NK-92 (cell line): Measurements from ENCODE around the gene DSEL.

Source experiments
- DNase-seq: peaks from one replicate; lab custom pipeline; 2025; ENCODE audit not compliant: unreplicated experiment; lab: John Stamatoyannopoulos, UW

DSEL gene

GRCh38 chr18:67504739-67505138 is 11.8 kb downstream of the DSEL start:
- DNase-seq = no peak

DNA sequence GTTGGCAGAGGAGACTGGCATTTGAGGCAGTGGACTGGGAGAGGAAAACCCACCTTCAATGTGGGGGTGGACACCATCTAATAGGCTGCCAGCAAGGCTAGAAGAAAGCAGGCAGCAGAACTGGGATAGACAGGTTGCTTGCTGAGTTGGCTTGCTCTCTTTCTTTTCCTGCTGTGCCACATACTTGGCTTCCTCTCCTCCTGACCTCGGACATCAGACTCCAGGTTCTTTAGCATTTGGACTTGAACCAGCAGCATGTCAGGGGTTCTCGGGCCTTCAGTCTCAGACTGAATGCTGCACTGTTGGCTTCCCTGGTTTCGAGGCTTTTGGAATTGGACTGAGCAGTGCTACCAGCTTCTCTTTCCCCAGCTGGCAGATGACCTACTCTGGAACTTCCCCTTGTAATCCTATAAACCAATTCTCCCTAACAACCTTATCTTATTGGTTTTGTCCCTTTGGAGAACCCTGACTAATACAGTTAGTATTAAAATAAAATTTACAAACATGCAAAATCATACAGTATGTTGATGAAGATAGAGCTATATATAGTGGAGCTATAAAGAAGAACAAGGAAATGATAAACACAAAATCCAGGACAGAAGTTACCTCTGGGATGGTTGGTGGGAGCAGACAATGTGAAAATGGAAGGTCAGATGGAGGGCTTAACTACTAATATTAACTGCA is 15.9 kb downstream of the DSEL start:
- no peak for DNase-seq

- no peak for DNase-seq
These were observed 20.1 kb downstream of the DSEL start for GRCh38 chr18:67496469-67496868.

GRCh38 chr18:67486534-67486933 is 30.0 kb downstream of the DSEL start:
- DNase-seq = no peak

DNA sequence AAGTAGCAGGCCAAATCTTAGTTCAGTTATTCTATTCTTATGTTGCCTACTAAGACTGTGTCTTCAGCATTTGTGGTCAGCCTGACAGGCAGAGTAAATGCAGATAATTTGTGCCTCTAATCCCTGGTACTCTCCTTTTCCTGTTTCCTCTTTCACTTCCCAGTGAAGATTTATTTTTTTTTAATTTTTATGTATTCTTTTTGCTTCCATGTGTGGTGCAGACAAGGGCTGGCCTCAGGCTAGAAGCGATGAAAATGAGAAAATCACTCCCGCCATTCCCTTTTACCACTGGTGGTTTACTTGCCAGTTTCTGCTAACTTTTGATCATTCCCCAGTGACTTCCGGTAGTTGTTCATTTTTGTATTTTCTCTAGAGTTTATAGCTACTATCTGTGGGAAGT is 30.9 kb downstream of the DSEL start:
- DNase-seq = no peak

DNA sequence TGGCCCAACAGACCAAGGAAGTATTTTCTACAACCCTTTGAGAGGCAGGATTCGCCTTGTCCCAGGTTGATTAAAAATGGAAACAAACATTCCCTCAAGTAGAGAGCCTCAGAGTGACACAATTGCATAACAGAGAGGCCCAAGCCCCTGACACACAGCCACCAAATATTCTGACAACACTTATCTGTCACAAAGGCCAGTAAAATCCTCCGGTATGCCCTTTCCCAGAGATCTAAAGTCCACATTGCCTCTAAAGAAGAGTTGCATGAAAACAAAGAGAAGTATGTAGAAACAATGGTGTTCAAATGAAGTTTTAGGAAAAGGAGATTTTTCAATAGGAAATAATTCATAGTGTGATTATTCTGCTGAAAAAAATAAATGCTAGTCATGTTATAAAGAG is 32.1 kb downstream of the DSEL start:
- no peak for DNase-seq

- no peak for DNase-seq
These were observed 32.6 kb downstream of the DSEL start for GRCh38 chr18:67483952-67484351.

GRCh38 chr18:67483237-67483636 is 33.3 kb downstream of the DSEL start:
- no peak for DNase-seq

DNA sequence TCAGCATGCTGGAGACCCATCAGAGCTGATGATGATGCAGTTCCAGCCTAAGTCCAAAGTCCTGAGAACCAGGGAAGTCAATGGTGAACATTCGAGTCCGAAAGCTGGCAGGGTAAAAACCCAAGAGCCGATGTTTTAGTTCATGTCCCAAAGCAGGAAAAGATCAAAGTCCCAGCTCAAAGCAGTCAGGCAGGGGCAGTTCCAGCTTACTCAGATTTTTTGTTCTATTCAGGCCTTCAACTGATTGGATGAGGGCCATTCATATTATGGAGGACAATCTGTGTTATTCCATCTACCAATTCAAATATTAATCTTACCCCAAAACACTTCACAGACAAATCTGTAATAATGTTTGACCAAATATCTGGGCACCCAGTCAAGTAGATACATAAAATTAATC is 38.3 kb downstream of the DSEL start:
- DNase-seq = no peak

DNA sequence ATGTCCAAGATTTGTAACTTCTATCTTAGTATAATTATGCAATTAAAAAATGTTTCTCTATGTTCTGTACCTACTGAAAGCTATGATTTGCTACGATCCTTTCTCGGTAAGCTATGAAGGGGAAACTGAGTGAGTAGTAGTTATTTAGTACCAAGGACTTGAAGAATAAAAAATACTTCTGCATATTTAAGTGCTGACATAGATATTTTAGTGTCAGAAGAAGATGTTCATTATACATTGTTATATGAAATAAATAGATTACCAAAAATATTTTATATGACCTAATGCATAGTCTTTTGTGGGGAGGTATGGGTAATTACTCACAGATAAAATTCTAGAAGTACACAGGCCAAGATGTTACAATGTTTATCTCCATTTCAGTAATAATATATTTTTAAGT is 39.0 kb downstream of the DSEL start:
- no peak for DNase-seq

GRCh38 chr18:67476585-67476984 is 39.9 kb downstream of the DSEL start:
- DNase-seq = no peak

DNA sequence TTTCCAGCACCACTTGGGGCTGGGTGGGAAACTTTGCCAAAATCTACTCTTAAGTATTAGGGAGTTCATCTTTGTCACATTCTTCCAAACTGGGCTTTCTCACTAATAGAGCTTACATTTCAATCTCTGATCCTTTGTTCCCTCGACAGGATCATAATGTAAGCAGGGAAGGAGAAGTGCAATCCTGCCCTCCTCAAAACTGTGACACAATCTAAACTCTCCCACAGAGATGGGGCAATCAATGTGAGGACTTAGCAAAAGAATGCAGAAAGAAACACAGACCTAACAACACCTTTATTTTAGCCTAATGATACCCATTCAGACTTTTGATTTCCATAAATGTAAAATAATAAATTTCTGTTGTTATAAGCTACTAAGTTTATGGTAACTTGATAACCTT is 40.8 kb downstream of the DSEL start:
- DNase-seq = no peak

GRCh38 chr18:67468038-67468437 is 48.5 kb downstream of the DSEL start:
- DNase-seq = no peak

- no peak for DNase-seq
These were observed 49.3 kb downstream of the DSEL start for GRCh38 chr18:67467188-67467587.

DNA sequence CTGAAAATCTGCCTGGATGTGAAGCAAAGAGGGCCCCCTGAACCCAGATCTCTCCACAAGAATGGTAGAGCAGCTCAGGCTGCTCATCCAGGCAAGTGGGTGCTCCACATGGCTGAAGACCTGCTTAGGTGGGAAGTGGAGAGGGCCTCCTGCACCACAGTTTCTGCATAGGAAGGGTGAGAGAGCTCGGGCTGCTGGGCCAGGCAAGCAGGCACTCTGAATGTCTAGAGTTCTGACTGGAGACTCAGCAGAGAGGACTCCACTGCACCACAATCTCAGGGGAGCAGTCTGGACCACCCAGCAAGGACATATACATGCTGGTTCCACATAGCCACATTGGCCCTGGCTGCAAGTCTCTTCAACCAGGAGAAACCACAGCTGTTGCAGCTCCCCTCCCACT is 52.0 kb downstream of the DSEL start:
- no peak for DNase-seq

- no peak for DNase-seq
These were observed 52.7 kb downstream of the DSEL start for GRCh38 chr18:67463829-67464228.

GRCh38 chr18:67456711-67457110 is 59.8 kb downstream of the DSEL start:
- DNase-seq = no peak
